Measurements from ENCODE around the gene CCNK.

CCNK gene

DNA sequence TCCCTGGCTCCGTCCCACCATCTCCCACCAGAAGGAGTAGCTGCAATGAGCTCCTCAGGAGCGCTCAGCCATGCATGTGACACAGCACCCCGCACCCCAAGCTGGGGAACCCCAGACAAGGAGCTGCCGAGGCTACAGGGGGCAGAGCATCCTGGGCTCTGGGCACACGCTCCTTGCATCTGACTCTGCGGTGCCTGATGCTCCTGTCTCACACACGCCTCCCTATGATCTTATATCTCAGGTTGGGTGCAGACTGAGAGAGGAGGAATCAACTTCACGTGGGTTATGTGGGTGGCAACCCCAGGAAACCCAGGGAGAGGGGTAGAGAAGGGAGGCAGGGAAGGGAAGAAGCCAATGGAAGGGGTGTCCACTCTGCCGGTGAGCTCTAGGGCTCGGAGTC is 60.0 kb downstream of the CCNK start:
- H3K36me3 Mint-ChIP-seq, result no peaks in the 10 kb centered on the region
- H3K4me3 Mint-ChIP-seq, result no peak overlapping the region
- ATAC-seq, result no peak
- peaks cover 48% of the 10 kb centered on the region for H3K4me1 Mint-ChIP-seq
- no peaks in the 10 kb centered on the region for H3K9me3 Mint-ChIP-seq
- no peak for DNase-seq (ENCODE audit: low spot score in 2 of 2)
- H3K27ac Mint-ChIP-seq, result peak overlapping the region; percentile 5

DNA sequence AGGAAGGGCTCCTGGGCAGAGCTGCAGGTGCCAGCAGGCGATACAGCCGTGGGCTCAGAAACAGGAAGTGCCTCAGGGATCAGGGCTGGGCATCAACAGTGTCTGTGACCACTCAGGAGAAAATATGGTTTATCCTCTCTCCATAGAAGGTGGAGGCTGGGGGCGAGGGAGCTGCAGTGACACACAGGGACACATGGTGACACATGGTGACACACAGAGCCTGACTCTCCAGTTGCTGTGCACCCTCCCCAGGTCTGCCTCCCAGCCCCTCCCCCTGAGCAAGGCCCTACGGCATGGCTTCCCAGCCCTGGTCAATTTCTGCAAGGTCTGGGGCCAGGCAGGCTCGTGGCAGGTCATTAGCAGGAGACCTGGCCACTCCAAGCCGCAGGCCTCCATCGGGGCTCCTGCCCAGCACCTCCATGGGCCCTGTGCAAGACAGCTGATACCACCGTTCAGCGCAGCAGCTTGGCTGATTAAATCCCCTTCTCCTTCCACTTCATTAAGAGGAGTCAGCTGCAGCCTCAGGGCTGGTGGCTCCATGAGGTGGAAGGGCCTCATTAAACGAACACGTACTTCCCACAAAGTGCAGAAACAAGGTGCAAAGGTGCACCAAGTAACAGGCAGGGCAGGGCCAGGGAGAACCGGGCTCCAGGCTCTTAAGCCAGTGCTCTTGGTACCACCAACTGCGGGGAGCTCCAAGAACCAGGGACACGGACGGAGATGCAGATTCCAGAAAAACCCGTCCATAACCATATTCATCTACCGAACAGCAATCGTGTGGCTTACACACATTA is 60.7 kb downstream of the CCNK start:
- no peaks in the 10 kb centered on the region for H3K36me3 Mint-ChIP-seq
- H3K4me3 Mint-ChIP-seq, result no peak overlapping the region
- ATAC-seq, result no peak
- H3K4me1 Mint-ChIP-seq, result peaks cover 51% of the 10 kb centered on the region
- no peak for DNase-seq (ENCODE audit: low spot score in 2 of 2)
- H3K9me3 Mint-ChIP-seq, result no peaks in the 10 kb centered on the region
- peak overlapping the region; percentile 5 for H3K27ac Mint-ChIP-seq

DNA sequence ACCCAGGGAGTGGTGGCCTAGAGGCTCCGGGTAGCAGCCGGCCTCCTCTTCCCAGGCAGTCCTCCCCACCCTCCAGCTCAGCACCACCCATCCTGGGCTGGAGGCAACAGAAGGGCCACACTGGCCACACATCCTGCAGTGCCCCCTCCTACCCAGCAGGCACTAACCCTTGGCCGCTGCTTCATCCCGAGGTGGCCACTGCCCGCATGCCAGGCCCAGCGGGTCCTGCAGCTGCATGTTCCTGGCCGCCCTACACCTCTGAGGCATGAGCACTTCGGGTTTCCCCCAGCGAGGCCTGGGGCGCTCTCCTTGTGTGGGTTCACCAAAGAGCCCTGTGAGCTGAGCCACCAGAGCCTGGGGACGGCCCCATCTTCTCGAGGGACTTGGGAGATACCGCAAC is 61.4 kb downstream of the CCNK start:
- no peak for ATAC-seq
- H3K9me3 Mint-ChIP-seq, result no peaks in the 10 kb centered on the region
- no peak for DNase-seq (ENCODE audit: low spot score in 2 of 2)
- peaks cover 51% of the 10 kb centered on the region for H3K4me1 Mint-ChIP-seq
- H3K4me3 Mint-ChIP-seq, result no peak overlapping the region
- H3K27ac Mint-ChIP-seq, result no peak overlapping the region
- no peaks in the 10 kb centered on the region for H3K36me3 Mint-ChIP-seq

DNA sequence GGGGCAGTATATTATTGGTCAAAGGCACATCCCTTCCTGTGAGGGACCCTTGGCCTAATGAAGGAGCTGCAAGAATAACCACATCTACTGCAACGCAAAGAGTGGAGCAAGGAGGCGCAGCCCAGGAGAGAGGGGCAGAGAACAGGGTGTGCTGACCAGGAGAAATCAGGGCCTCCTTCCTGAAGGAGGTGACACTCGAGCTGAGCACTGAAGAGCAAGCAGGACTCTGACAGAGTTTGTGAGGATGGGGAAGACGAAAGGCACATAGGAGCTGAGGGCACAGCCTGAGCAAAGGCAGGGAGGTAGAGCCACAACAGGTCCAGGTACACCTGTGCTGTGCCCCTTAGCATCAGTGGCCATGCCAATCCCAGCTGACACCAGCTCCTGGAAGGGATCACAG is 62.2 kb downstream of the CCNK start:
- H3K4me3 Mint-ChIP-seq, result no peak overlapping the region
- H3K27ac Mint-ChIP-seq, result no peak overlapping the region
- no peak for DNase-seq (ENCODE audit: low spot score in 2 of 2)
- ATAC-seq, result no peak
- no peaks in the 10 kb centered on the region for H3K9me3 Mint-ChIP-seq
- peaks cover 51% of the 10 kb centered on the region for H3K4me1 Mint-ChIP-seq
- H3K36me3 Mint-ChIP-seq, result no peaks in the 10 kb centered on the region

DNA sequence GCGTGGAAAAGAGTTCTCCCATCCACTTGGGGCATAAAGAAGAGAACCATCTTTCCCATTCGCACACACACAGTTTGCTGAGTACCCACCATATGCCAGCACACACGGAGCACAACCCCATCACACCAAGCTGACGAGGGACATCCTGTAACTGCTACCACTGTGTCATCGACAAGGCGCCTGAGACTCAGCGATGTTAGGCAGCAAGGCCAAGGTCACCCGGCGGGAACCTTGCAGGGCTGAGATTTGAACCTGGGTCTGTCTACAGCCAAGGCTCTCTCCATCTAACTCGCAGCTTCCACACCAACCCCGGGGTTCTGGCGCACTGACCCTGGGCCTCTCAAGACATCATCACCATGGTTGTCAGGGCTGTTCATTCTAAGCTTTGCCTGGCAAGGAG is 62.8 kb downstream of the CCNK start:
- DNase-seq (ENCODE audit: low spot score in 2 of 2), result no peak

DNA sequence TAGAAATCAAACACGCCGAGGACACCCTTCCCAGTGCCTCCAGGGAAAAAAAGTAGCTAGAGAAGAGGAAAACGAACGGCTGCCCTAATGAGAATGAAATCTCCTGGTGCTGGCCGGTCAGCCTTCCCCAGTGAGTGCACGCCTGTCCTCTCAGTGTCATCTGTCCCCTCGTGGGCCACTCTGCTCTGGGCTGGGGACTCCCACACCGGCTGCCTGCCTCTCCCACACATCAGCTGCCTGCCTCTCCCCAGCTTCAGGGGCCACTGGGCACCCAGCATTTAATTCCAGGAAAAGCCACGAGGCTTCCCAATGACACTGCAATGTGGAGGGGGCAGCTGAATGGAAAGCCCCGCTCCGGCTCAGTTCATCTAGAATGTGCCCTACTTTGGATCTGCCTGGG is 63.8 kb downstream of the CCNK start:
- Mint-ChIP-seq H3K4me3 (no peak overlapping the region), H3K27ac (no peak overlapping the region), H3K4me1 (peaks cover 53% of the 10 kb centered on the region), H3K36me3 (no peaks in the 10 kb centered on the region), H3K9me3 (no peaks in the 10 kb centered on the region)
- no peak for DNase-seq (ENCODE audit: low spot score in 2 of 2)
- ATAC-seq, result no peak

More for the DNA sequence above, 62.8 kb downstream of the CCNK start:
- ATAC-seq, result no peak
- H3K4me1 Mint-ChIP-seq, result peaks cover 51% of the 10 kb centered on the region
- H3K36me3 Mint-ChIP-seq, result no peaks in the 10 kb centered on the region
- H3K4me3 Mint-ChIP-seq, result no peak overlapping the region
- H3K9me3 Mint-ChIP-seq, result no peaks in the 10 kb centered on the region
- H3K27ac Mint-ChIP-seq, result no peak overlapping the region

DNA sequence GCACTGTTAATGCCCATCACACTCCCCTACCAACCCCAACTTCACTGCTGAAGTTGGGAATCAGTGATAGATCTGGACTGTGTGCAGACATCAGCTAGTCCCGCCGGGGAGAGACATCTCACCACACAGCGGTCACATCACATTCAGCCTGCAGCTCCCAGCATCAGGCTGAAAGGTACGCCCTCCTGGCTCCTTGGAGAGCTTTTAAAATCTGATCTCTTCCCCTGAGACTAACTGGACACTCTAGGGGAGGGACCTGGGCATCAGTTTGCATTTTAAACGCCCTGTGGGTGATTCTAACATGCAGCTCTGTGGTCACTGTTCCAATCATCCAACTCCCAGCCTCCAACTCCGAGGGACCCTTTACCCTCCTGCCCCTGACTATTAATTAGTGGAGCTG is 64.4 kb downstream of the CCNK start:
- no peak for ATAC-seq
- H3K4me1 Mint-ChIP-seq, result peaks cover 59% of the 10 kb centered on the region
- no peaks in the 10 kb centered on the region for H3K36me3 Mint-ChIP-seq
- DNase-seq (ENCODE audit: low spot score in 2 of 2), result no peak
- no peak overlapping the region for H3K4me3 Mint-ChIP-seq
- no peak overlapping the region for H3K27ac Mint-ChIP-seq
- no peaks in the 10 kb centered on the region for H3K9me3 Mint-ChIP-seq

DNA sequence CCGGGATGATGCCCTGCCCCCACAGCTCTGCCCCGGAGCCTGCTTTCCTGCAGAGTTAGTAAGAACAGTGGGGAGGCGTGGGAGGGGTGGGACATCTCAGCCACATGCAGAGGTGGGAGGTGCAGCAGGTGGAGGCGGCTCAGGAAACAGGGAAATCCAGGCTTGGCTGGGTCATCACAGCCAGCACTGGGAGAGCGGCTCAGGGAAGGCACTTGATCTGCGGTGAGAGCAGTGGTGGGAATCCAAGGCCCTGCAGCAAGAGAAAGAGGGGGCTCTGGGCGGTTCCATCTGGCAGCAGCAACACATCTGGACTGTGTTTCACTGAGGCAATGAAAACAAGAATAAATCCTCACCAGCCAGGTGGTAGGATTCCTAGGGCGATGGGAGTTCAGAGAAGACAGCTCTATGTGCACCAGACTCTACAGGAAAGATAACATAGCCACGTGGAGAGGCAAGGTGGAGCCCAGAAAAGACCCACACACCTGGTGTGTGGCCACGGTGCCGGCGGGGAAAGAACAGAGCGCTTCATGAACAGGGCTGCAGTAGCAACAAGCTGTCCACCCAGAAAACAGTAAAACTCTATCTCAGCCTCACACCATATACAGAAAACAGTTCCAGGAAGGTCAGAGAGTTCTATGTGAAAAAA is 65.1 kb downstream of the CCNK start:
- Mint-ChIP-seq H3K36me3 (no peaks in the 10 kb centered on the region), H3K9me3 (no peaks in the 10 kb centered on the region), H3K4me3 (no peak overlapping the region), H3K4me1 (peaks cover 61% of the 10 kb centered on the region), H3K27ac (no peak overlapping the region)
- ATAC-seq (no peak), DNase-seq (ENCODE audit: low spot score in 2 of 2) (no peak)

DNA sequence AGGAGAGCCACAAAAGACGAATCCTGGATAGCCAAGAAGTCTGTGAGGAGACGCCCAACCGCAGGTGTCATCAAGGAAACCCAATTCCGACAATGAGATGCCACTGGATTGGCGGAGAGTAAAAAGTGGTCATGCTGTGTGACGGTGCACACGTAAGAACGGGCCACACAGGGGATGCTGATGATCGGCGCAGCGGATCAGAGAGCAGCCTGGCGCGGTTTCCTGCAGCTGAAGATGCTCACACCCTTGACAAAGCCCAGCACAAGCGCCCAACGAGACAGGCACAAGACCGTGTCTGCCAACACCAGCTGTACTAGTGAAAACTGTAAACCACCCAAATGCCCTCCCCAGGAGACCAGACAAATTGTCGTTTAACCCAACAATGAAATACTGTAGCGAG is 67.0 kb downstream of the CCNK start:
- no peak for ATAC-seq
- Mint-ChIP-seq H3K27ac (no peak overlapping the region), H3K4me3 (no peak overlapping the region), H3K36me3 (no peaks in the 10 kb centered on the region), H3K9me3 (no peaks in the 10 kb centered on the region), H3K4me1 (peaks cover 56% of the 10 kb centered on the region)
- no peak for DNase-seq (ENCODE audit: low spot score in 2 of 2)

DNA sequence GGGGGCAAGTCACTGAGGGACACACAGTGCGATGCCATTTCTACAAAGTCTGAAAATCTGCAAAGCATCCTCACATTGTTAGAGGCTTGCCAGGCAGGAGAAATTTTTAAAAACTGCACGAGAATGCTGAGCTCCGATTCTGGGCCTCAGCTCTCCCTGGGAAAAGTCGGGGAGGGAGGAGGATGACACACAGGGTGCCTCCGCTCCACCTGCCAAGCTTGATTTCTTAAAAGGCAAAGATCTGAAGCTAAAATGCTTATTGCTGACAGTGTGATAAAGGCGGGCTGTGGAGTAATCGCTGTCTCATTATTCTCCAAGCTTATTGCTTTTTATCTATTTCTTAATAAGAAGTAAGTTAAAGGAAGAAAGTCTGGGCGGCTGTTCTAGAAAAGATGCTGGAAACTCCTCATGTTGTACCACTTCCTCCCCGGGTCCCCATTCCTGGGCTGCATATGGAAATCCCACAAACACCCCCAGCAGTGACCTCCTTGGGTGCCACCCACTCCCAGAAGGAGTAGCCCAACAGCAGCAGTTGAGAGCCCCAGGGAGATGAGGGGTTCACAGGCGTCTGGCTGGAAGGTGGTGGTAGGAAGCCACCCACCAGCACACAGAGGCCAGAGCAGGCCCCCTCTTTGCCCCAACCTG is 67.8 kb downstream of the CCNK start:
- Mint-ChIP-seq H3K4me1 (peaks cover 49% of the 10 kb centered on the region), H3K36me3 (no peaks in the 10 kb centered on the region), H3K4me3 (no peak overlapping the region), H3K9me3 (no peaks in the 10 kb centered on the region), H3K27ac (no peak overlapping the region)
- no peak for ATAC-seq
- no peak for DNase-seq (ENCODE audit: low spot score in 2 of 2)

DNA sequence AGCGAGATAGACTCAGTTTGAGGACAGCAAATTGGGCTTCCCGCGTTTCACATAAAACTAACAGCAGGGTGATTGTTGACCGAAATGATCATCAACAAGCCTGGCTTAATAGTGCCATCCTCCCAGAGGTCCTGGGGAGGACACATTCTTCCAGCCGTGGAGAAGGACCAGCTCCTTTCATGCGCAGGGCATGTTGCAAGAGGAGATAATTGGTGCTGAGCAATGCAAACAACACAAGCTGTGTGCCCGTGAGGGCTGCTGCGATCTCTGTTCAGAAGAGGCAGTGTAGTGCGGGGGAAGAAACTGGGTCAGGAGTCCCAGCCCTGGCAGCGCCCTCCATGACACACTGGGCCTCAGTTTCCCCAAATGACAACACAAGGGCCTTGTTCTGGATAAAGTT is 68.5 kb downstream of the CCNK start:
- no peaks in the 10 kb centered on the region for H3K9me3 Mint-ChIP-seq
- H3K4me1 Mint-ChIP-seq, result peaks cover 42% of the 10 kb centered on the region
- no peak overlapping the region for H3K4me3 Mint-ChIP-seq
- no peak for DNase-seq (ENCODE audit: low spot score in 2 of 2)
- no peak for ATAC-seq
- no peaks in the 10 kb centered on the region for H3K36me3 Mint-ChIP-seq
- H3K27ac Mint-ChIP-seq, result no peak overlapping the region

DNA sequence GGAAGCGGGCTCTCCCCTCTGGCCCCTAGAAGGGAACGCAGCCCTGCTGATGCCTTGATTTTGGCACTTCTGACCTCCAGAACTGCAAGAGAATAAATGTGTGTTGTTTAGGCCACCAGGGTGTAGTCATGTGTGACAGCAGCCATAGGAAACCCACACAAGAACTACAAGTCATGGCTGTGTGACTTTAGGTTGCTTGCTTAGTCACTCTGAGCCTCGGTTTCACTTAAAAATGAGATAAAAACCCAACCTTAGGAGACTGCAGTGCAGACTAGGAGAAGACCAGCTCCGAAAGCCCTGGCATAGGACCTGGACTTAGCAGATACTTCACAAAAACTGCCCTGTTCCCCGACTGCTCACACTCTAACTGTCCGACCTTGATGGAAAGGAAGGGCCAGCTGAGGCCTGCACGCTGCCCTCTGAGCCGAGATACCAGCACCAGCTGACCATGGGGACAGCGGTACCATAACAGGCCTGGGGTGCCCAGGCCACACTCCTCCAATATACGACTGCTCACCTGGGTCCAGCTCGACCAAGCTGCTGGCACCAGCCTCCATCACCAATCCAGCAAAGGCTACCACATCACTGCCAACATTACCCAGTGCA is 69.3 kb downstream of the CCNK start:
- H3K27ac Mint-ChIP-seq, result no peak overlapping the region

DNA sequence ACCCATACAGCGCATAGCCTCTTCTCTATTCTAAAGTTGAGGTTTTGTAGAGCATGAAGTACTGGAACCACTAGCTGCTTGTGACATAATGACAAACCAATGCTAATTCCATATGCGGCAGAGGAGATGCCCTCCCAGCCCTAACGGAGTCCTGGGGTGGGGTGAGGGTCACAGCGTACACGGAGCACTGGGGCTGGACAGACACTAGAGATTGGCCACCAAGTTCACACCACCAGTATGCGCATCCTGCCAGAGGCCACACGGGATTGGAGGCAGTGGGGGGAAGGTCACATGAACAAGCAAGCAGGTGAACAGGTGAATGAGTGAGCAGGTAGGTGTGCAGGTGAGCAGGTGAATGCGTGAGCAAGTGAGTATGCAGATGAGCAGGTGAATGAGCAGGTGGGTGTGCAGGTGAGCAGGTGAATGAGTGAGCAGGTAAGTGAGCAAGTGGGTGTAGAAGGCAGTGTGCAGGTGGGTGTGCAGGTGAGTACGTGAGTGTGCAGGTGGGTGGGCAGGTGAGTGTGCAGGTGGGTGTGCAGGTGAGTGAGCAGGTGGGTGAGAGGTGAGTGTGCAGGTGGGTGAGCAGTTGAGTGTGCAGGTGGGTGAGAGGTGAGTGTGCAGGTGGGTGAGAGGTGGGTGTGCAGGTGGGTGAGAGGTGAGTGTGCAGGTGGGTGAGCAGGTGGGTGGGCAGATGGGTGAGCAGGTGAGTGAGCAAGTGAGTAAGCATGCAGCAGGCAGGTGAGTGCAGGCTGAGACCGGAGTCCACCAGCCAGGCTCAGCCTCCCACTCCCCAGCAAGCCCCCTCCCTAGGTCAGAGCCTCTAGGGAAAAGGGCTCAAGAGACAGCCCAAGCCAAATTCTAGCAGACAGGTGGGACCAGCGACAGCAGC is 70.1 kb downstream of the CCNK start:
- Mint-ChIP-seq H3K27ac (no peak overlapping the region), H3K9me3 (no peaks in the 10 kb centered on the region)

More for the DNA sequence above, 69.3 kb downstream of the CCNK start:
- Mint-ChIP-seq H3K4me3 (no peak overlapping the region), H3K9me3 (no peaks in the 10 kb centered on the region), H3K36me3 (no peaks in the 10 kb centered on the region), H3K4me1 (peaks cover 34% of the 10 kb centered on the region)
- no peak for DNase-seq (ENCODE audit: low spot score in 2 of 2)
- ATAC-seq, result peak; percentile 22

DNA sequence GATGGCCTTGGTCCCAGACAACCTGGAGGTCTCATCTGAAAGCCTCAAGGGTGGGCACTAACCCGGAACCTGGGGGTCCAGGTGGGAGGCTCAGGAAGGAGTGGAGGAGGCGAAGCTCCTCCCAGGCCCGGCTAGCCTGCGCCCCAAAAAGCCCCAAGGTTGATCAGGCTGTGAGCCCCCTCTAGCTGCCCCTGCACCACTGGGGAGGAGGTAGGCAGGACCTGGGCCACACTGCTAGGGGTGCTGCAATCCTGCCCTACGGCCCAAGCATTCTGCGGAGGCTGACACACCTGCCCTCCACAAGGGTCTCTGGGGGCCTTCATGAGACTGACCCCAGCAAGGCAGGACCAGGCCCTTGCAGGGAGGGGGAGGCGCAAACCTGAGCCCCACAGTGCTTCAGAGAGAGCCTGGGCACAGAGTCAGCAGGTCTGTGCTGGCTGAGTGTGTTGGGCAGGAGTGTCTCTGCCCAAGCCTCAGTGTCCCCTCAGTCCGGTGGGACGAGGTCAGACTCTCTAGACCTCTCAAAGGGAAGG is 70.9 kb downstream of the CCNK start:
- DNase-seq (ENCODE audit: low spot score in 2 of 2), result no peak
- H3K4me1 Mint-ChIP-seq, result peaks cover 24% of the 10 kb centered on the region
- no peaks in the 10 kb centered on the region for H3K9me3 Mint-ChIP-seq
- H3K27ac Mint-ChIP-seq, result no peak overlapping the region
- no peak for ATAC-seq
- no peak overlapping the region for H3K4me3 Mint-ChIP-seq
- no peaks in the 10 kb centered on the region for H3K36me3 Mint-ChIP-seq

More for the DNA sequence above, 70.1 kb downstream of the CCNK start:
- ATAC-seq (no peak), DNase-seq (ENCODE audit: low spot score in 2 of 2) (no peak)
- Mint-ChIP-seq H3K36me3 (no peaks in the 10 kb centered on the region), H3K4me3 (no peak overlapping the region), H3K4me1 (peaks cover 26% of the 10 kb centered on the region)

Measured in stimulated activated effector memory CD8-positive, alpha-beta T cell treated with anti-CD3 and anti-CD28 coated beads, Interleukin-12 subunit alpha, Interleukin-12 subunit beta, amount 100 ng/mL, for 72 hours (primary cell).